ENCODE data around the gene NT5C.
"Not testable (repeated sequence)": the region's sequence is repeated elsewhere in the genome, so short reads cannot be mapped to it uniquely, and the experiment has no call there.

Gene NT5C

DNA sequence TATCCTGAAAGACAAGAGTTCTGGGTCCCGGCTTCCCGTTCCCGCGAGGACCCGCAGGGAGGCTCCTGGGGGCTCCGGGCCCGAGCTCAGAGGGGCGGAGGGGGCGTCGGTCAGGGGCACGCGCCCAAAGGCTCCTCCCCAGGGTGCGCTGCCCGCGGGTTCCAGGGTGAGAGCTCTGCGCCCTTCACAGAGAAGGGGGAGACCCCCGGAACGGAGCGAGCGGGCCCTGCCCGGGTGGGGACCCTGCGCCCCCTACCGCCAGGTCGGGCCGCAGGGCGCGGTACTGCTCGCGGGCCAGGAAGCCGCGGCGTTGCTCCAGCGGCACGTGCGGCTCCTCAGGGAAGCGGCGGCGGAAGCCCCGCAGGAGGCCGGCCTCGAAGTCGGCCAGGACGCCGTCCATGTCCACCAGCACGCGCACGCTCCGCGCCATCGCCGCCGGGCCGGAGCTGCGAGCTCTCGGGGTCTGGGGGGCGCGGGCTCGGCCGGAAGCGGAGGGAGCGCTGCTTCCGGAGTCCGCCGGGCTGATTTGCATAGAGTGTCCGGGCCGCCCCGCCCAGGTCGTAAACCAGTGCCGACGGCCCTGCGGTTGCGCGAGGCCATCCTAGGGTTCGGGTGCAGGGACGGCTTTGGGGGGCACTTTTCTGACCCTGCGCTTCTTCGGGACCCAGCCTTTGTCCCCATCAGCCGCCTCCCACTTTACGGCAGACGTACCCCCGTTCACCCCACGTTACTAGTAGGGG lies at the start of gene NT5C:
Gene NT5C, minus strand, starts transcription at position 465 of the 740 bp plus-strand sequence. Its CDS starts 35 bp downstream, at position 430.
- DNase-seq = peak; percentile 89

DNA sequence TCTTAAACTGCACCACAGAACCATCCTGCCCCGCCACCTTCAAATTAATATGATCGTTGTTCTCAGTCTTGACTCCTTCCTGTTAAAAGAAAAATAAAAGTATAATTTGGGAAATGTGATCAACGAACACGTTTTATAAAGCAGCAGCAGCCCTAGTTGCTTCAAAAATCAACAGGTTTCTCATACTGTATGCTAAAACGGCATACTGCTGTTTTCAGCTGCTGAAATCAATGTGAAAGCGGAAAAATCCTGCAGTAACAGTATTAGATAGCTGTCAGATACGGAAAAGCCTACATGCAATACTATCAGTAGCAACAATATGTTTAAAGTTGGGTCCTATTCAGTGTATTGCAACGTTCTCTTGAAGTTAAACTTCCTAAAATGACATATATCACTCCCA lies 49.6 kb upstream of the NT5C start:
- DNase-seq = no peak

DNA sequence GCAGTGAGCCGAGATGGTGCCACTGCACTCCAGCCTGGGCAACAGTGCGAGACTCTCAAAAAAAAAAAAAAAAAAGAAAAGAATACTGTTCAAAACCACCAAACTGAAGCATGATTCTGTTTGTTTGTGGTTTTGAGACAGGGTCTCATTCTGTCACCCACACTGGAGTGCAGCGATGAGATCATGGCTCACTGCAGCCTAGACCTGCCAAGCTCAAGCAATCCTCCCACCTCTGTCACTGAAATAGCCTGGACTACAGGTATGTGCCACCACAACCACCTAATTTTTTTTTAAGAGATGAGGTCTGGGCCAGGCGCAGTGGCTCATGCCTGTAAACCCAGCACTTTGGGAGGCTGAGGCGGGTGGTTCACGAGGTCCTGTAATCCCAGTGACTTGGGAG lies 46.9 kb upstream of the NT5C start:
- DNase-seq = no peak

DNA sequence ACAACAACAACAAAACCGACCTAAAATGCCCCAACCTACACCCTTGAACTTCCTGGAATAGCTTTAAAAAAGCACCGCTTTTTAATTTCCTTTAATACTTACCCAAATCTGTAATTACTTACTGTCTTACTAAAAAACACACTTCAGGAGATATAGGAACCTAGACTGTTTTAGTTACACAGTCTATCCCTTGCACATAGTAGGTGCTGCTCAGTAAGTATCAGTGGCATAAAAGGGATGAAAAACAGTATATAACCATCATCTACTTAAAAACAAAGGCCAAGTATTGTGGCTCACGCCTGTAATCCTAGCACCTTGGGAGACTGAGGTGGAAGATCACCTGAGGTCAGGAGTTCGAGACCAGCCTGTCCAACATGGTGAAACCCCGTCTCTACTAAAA lies 45.1 kb upstream of the NT5C start:
- DNase-seq = no peak

DNA sequence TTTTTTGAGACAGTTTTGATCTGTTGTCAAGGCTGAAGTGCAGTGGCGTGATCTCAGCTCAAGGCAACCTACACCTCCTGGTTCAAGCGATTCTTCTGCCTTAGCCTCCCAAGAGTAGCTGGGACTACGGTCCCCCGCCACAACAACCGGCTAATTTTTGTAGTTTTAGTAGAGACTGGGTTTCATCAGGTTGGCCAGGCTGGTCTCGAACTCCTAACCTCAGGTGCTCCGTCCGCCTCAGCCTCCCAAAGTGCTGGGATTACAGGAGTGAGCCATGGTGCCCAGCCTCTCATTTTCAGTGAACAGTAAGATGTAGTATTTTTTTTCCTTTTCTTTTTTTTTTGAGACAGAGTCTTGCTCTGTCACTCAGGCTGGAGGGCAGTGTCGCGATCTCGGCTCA lies 43.5 kb upstream of the NT5C start:
- no peak for DNase-seq

DNA sequence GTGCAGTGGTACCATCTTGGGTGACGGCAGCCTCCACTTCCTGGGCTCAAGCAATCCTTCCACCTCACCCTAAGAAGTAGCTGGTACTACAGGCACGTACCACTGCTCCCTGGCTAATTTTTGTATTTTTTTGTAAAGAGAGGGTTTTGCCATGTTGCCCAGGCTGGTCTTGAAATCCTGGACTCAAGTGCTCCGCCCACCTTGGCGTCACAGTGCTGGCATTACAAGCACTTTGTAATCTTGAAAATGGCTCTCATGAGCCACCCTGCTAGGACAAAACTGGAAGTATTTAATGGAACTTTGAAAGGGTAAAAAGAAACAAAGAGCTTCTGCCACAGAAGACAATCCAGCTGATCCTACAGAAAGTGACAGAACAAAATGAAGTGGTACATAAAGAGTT lies 42.0 kb upstream of the NT5C start:
- DNase-seq = no peak

DNA sequence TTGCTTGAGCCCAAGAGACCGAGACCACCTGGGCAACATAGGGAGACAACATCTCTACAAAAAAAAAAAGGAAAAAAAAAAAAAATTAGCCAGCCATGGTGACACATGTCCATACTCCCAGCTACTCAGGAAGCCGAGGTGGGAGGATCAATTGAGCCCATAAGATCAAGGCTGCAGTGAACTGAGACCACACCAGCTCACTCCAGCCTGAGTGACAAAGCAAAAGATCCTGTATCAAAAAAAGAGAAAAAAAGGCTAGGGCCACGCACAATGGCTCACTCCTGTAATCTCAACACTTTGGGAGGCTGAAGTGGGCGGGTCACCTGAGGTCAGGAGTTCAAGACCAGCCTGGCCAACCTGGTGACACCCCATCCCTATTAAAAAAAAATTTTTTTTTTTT lies 37.5 kb upstream of the NT5C start:
- DNase-seq = no peak

DNA sequence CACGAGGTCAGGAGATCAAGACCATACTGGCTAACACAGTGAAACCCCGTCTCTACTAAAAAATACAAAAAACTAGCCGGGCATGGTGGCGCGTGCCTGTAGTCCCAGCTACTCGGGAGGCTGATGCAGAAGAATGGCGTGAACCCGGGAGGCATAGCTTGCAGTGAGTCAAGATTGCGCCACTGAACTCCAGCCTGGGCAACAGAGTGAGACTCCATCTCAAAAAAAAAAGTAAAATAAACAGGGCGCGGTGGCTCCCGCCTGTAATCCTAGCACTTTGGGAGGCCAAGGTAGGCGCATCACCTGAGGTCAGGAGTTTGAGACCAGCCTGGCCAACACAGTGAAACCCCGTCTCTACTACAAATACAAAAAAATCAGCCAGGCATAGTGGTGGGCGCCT lies 33.1 kb upstream of the NT5C start:
- not testable (repeated sequence) for DNase-seq

DNA sequence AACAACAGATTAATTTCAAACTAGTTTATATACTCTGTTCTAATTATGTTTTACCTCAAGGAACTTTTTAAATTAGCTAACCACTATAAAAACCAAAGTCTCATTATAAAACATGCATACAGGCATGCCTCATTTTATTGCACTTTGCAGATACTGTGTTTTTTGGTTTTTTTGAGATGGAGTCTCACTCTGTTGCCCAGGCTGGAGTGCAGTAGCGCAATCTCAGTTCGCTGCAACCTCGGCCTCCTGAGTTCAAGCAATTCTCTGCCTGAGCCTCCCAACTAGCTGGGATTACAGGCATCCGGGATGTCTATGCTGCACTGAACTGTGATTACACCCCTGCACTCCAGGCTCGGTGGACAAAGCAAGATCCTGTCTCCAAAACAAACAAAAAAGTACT lies 31.5 kb upstream of the NT5C start:
- DNase-seq = no peak

DNA sequence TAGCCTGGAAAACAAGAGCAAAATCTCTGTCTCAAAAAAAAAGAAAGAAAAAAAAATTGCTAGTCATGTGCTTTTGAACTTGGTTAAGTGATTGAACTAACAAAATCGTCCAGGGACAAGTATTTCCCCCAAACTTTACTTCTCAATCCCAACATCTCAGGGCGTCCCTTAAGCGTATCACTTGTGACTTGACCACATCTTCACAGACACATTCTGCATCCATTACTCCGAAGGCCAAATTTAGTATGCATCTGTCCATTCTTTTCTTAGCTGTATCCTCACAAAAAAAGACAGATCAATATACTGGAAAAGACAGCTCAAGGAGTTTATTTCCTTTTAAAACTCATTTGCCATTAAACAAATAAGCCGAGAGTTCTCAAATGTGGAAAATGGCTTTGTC lies 28.7 kb upstream of the NT5C start:
- no peak for DNase-seq

DNA sequence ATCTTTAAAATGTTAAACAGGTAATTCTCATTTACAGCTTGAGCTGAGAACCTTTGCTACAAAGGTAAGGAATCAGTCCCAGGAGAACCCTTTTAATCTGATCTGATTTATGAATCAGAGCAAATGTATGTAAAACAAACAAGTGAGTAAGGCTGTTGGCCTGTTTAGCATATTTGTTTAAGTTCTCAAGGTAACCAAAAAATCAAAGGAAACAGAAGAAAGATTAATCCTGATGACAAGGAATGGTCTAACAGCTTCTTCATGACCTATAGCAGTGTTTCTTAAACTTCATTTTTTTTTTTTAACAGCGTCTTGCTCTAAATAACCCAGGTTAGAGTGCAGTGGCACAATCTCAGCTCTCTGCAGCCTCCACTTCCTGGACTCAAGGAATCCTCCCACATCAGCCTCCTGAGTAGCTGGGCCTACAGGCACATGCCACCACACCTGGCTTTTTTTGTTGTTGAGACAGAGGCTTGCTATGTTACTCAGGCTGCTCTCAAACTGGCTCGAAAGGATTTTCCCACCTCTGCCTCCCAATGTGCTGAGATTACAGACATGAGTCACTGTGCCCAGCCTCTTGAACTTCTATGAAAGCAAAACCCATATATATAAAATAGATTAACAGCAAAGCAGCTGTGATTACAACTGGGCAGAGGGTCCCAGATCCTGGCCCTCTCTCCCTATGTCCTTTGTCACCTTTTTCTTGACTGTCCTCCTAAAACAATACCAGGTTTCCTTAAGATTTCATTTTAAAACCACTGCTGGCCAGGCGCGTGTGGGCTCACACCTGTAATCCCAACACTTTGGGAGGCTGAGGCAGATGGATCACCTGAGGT lies 27.9 kb upstream of the NT5C start:
- no peak for DNase-seq

DNA sequence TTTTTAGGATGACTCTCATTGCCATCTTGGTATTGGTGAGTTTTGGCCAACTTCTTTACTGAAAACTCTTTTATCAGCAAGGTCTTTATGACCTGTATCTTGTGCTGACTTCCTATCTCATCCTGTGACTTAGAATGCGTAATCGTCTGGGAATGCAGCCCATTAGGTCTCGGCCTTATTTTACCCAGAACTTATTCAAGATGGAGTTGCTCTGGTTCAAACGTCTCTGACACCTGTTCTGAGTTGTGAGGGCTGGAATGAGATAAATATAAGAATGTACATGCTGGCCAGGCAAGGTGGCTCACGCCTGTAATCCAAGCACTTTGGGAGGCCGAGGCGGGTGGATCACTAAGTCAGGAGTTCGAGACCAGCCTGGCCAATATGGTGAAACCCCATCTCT lies 26.9 kb upstream of the NT5C start:
- not testable (repeated sequence) for DNase-seq

DNA sequence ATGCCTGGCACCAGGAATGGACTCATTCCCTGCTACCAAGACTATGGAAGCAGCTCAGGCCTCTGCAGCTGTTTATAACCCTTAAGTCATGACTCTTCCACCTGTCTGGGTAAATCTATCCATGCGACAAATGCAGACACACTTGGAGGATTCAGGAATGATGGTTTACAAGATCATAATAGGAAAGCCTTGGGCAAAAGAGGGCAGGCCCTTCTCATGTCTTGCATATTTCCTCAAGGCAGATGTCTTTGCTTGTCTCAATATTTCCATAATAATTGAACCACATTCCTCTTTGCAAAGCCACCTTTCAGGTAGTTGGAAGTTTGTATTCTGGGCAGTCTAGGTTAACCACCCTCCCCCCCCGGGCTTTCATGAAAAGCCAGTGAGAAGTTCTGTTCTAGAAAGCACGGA lies 23.7 kb upstream of the NT5C start:
- DNase-seq = no peak

DNA sequence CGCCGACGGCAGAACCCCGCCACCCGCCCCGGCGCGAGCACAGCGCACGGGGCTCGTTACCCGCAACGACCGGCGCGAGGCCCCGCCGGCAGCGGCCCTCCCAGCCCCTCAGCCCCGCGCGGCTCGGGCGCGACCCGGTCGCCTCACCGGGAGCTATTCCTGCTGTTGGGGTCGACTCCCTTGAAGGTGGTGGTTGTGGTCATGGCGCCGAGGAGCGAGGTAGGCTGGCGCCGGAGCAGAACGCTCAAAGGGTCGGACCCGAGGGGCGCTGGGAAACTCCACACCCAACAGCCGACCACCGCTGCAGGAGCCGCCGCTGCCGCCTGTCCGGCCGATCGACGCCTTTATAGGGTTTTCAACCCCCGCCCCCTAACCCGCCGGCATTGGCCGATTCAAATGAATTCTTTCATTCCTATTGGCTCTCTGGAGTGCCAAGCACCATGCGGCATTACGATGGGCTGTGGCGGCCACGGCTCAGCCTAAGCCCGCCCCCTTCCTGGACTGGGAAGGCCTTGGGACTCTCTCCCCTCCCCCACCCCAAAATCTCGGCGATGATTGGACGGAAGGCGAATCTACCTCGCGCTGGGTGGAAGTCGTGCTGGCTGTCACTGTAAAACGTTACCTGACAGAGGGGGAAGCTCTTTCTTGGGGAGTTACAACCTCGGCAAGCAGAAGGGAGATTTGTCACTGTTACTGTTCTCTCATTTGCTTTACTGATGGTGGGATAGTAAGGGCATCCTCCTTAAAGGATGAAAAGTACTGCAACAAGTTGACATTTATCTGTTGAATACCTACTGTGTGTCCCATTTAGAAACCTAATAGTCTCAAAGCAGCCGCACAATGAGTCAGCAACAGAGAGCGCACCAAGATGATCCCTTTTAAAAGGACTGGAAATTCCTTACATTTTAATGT lies 22.9 kb upstream of the NT5C start, which contains the start of gene JPT1:
Gene JPT1, minus strand, starts transcription at position 318 of the 912 bp plus-strand sequence. Its CDS starts 115 bp downstream, at position 203.
- peak; percentile 99 for DNase-seq

DNA sequence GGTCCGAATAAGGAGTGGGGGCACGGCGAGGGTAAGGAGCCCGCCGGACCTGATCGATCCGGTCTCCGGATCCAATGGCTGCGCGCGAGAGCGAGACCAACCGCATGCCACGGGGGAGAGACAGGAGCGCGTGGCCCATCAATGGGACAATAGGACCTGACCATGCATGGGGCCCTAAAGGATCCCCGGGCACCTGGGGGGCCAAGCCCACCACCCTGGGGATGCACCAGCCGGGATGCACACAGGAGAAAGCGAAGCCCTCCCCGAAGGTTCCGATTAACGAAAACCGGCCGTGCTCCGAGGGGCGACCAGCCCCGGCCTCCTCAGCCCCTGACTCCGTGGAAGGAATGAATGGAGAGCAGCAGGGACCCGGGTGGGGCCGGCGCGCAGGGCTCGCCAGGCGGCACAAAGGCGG lies 22.2 kb upstream of the NT5C start:
- DNase-seq = peak; percentile 49

DNA sequence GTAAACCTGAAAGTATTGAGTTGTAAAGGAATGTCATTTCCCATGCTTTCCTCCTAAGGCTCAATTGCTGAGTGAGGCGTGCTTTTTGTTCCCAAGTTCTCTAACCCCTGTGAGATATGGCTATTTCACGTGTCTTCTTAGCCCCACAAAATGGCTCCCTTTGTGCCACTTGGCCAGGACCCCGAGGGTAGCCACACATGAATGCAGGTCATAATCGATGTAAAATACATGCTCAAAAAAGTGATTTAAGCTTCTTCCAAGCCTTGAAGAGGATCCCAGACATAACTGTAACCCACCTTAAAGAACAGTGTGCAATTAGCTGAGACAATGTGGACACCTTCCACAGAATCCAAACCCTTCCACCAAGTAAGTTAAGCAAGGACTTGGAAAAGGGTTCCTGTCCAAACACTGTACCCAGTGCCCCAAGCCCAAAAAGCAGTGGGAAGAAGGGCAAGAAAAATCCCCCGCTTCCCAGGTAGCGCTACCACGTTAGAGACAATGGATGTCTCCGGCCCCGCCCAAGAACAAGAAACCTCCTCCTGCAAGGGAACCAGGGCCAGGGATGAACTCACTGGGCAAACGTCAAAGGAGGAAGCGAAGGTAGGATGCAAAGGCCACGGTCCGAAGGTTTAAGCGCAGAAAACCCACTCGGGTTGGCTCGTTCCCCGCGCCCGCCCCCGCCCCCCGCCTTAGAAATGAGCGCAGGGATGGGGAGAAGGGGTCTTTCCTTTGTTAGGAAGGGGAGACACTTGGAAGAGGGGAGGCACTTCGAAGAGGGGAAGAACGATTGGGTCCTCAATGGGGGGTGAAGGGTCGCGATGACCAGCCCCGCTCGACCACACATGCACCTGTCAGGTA lies 21.6 kb upstream of the NT5C start:
- DNase-seq = peak; percentile 70

DNA sequence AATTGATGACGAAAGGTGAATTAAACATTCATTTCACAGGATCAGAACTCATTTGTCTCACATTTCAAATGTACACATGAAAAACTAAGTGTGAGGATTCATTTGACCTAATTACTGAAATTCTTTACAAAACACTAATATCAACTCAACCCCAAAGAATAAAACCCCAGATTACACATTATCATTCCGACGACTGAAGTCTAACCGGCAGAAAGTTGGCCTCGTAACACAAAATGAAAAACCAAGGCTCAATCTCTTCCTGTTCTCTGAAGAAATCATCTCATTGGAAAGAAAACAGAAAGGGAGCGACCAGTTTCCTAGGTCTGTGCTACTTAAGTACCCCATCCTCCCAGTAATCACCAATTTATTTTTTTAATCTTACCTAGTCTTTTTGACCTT lies 21.0 kb upstream of the NT5C start:
- DNase-seq = no peak

DNA sequence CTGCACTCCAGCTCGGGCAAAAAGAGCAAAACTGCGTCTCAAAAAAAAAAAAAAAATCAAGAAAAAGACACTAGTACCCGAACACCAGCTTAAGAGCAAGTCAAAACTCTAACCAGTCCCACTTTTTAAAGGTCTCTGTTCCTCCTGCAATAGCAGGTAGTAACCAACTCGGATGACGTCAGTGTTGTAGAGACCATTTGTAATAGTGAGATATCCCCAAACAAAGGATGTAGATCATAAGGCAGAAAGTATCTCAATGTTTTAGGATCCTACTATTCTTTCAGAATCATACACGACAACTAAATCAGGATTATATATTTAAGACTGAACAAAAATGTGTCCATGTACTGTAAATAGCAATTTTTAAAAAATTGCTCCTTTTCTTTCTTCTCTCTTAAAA lies 20.4 kb upstream of the NT5C start:
- DNase-seq = no peak

DNA sequence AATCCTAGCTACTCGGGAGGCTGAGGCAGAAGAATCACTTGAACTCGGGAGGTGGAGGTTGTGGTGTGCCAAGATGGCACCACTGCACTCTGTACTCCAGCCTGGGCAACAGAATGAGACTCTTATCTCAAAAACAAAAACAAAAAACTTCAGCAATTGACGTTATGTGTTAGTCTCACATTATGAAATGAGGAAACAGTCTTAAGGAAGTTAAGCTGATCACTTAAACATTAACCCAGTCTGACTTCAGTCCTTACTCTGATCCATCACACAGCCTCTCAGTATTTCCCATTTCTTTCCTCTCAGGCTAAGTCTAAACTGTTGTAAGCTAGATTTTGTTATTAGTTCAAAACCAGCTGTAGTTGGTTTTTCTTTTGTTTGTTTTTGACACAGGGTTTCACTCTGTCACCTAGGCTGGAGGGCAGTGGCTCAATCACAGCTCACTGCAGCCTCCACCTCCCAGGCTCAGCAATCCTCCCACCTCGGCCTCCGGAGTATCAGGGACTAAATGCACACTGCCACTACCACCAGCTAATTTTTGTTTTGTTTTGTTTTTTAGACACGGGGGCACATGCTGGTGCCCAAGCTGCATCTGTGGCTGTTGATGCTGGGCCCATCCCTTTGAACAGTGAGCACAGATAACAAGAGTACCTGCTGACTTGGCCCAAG lies 16.5 kb upstream of the NT5C start:
- no peak for DNase-seq

DNA sequence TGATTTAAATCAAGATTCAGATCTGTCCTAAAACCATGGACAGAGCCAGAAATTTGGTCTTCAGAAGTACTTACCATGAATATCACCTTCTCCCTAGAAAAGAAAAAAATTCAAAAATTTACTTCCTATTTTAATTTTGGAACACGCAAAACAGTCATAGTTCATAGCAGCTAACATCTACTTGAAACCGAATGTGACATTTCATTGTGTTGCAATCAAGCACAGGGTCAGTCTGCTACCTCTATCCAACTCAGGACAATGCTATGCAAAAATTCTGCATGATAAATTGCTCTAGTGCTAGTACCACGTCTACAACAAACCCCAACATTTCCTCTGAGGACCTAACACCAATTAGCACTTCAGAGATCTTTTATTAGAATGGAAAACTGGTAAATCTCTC lies 15.1 kb upstream of the NT5C start:
- DNase-seq = no peak

DNA sequence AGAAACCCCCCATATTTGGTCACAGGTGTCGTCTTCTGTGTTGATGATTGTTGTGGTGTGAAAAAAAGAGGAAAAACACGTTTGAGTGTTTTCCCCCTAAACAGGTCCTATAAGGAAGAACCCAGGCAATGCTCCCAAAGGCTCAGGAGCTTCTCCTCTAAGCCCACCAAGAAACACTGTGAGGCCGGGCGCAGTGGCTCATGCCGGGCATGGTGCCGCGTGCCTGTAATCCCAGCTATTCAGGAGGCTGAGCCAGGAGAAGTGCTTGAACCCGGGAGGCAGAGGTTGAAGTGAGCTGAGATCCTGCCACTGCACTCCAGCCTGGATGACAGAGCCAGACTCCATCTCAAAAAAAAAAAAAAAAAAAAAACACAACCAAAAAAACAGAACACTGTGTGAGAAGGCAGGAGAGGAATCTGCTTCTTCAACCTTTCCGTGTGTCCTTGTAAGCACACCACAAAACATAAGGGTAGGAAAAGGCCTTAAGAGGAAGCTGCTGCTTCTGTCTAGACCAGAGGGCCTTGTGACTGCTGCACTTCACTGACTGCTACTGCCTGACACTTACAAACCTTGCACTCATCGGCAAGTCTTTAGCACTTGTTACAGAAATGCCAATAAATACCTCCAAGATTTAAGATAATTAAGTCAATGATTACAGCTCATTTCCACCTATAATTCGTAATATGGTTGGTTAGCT lies 13.4 kb upstream of the NT5C start:
- no peak for DNase-seq
